Neural progenitor cell (in vitro differentiated cells): Measurements from ENCODE around the gene SPOCK1.

Source experiments
- EZH2 ChIP-seq: fragments of 200-600 bp; sonication (generic); IDR thresholded peaks from 2 replicates; pipeline ENCODE4 v1.6.1; 2017; ENCODE audit warnings: antibody characterized with exemption, mild to moderate bottlenecking, moderate library complexity
- TF ChIP-seq, protein P1 (sequence below): fragments of 200-600 bp; sonication (generic); IDR thresholded peaks from 2 replicates; pipeline ENCODE4 v1.5.1; 2017; ENCODE audit warnings: antibody characterized with exemption, mild to moderate bottlenecking

- TF ChIP-seq, protein P1, sequence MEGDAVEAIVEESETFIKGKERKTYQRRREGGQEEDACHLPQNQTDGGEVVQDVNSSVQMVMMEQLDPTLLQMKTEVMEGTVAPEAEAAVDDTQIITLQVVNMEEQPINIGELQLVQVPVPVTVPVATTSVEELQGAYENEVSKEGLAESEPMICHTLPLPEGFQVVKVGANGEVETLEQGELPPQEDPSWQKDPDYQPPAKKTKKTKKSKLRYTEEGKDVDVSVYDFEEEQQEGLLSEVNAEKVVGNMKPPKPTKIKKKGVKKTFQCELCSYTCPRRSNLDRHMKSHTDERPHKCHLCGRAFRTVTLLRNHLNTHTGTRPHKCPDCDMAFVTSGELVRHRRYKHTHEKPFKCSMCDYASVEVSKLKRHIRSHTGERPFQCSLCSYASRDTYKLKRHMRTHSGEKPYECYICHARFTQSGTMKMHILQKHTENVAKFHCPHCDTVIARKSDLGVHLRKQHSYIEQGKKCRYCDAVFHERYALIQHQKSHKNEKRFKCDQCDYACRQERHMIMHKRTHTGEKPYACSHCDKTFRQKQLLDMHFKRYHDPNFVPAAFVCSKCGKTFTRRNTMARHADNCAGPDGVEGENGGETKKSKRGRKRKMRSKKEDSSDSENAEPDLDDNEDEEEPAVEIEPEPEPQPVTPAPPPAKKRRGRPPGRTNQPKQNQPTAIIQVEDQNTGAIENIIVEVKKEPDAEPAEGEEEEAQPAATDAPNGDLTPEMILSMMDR: no peak
- no peak for TF ChIP-seq EZH2
These were observed 399.5 kb downstream of the SPOCK1 start for GRCh38 chr5:137099651-137100050.
